GM12878 (cell line): Measurements from ENCODE around the gene SIRT3. TPM values are rescaled to one million over a fixed set of nuclear protein-coding genes. Genes with fewer than 3 reads are reported as not detected.

ENCODE experiments used
- ATAC-seq: fragments of 200-7000 bp; cut with Tn5 transposase; 3 replicates; pipeline ENCODE4 v1.9.1; 2020; ENCODE audit warnings: mild to moderate bottlenecking, moderate library complexity
- BruUV-seq: library from RNA; stranded (reverse); fragments of 400-500 nt; replicated peaks from 2 replicates; lab custom pipeline; 2021; lab: Mats Ljungman, UMichigan
- CTCF ChIA-PET: fragments of 300-600 bp; sonication (Branson Sonifier 250); formaldehyde crosslinking; extraction: SDS; loops from one replicate; lab custom pipeline; 2021; ENCODE audit warnings: inconsistent platforms; lab: Yijun Ruan, JAX
- POLR2A ChIA-PET: fragments of 350-600 bp; formaldehyde crosslinking; extraction: SDS; loops from one replicate; lab custom pipeline; 2021; ENCODE audit warnings: inconsistent platforms; lab: Charles Lee
- RAD21 ChIA-PET: fragments of 300-600 bp; sonication (Branson Sonifier 250); formaldehyde crosslinking; loops from one replicate; lab custom pipeline; 2023; ENCODE audit warnings: antibody characterized with exemption; ENCODE audit not compliant: unreplicated experiment; lab: Charles Lee
- SMC1A ChIA-PET: fragments of 300-600 bp; sonication (Branson Sonifier 250); formaldehyde crosslinking; loops from one replicate; lab custom pipeline; 2023; ENCODE audit not compliant: unreplicated experiment, uncharacterized antibody; lab: Charles Lee
- DNase-seq: peaks from one replicate; pipeline ENCODE4 v3.0.0-alpha.2; 2011; ENCODE audit warnings: low read depth, low spot score
- FAIRE-seq: peaks from 3 replicates; lab custom pipeline; 2011; peaks lifted over from hg19 to GRCh38; lab: Jason Lieb, UNC
- H2AFZ ChIP-seq: 2 replicates; pipeline ENCODE4 v1.6.0; 2011; ENCODE audit warnings: low read depth, low read length, control low read depth; ENCODE audit not compliant: control insufficient read depth
- H3K27ac ChIP-seq: 2 replicates; pipeline ENCODE4 v1.5.1; 2011; ENCODE audit warnings: control low read depth; ENCODE audit not compliant: control insufficient read depth, insufficient read depth
- H3K27me3 ChIP-seq, 2 experiments: replicated peaks in 1 of 2; 2 replicates each; pipeline versions ENCODE4 v1.6.0 to v1.6.1; 2011; ENCODE audit warnings: low read length in 1 of 2; ENCODE audit not compliant: control insufficient read depth in 2 of 2, insufficient read depth in 2 of 2
- H3K36me3 ChIP-seq, 2 experiments: 2 replicates each; pipeline ENCODE4 v1.5.1; 2011; ENCODE audit warnings: low read length in 1 of 2; ENCODE audit not compliant: control insufficient read depth in 2 of 2, insufficient read depth in 2 of 2
- H3K4me1 ChIP-seq: 2 replicates; pipeline ENCODE4 v1.6.1; 2011; ENCODE audit warnings: mild to moderate bottlenecking, low read length, moderate library complexity, mixed read lengths; ENCODE audit not compliant: control insufficient read depth, insufficient read depth
- H3K4me2 ChIP-seq: 2 replicates; pipeline ENCODE4 v1.6.0; 2011; ENCODE audit warnings: control low read depth; ENCODE audit not compliant: control insufficient read depth, insufficient read depth
- H3K4me3 ChIP-seq: fragments of 200-600 bp; sonication (generic); 2 replicates; pipeline ENCODE4 v1.5.1; 2016
- H3K79me2 ChIP-seq: 2 replicates; pipeline ENCODE4 v1.6.0; 2011; ENCODE audit warnings: low read length; ENCODE audit not compliant: control insufficient read depth, insufficient read depth
- H3K9ac ChIP-seq: 2 replicates; pipeline ENCODE4 v1.8.0; 2011; ENCODE audit warnings: low read length, control low read depth, mixed read lengths; ENCODE audit not compliant: control insufficient read depth, insufficient read depth
- H3K9me3 ChIP-seq: replicated peaks from 3 replicates; pipeline ENCODE4 v1.5.1; 2011; ENCODE audit warnings: mild to moderate bottlenecking, low read length; ENCODE audit not compliant: control insufficient read depth, insufficient read depth
- H4K20me1 ChIP-seq: 2 replicates; pipeline ENCODE4 v1.6.0; 2011; ENCODE audit not compliant: control insufficient read depth, insufficient read depth
- BMI1 ChIP-seq: fragments of 450-650 bp; IDR thresholded peaks from 2 replicates; pipeline ENCODE4 v1.6.1; 2016; ENCODE audit warnings: mild to moderate bottlenecking, moderate library complexity, borderline replicate concordance
- CBX5 ChIP-seq: sonication (generic); IDR thresholded peaks from 2 replicates; pipeline ENCODE4 v1.6.1; 2016; ENCODE audit warnings: low read depth, moderate library complexity, mild to moderate bottlenecking, inconsistent platforms
- ELK1 ChIP-seq: IDR thresholded peaks from 2 replicates; pipeline ENCODE4 v1.6.1; 2012; ENCODE audit warnings: low read depth, low read length, improper control_type of control experiment
- HDGF ChIP-seq: fragments of 450-650 bp; IDR thresholded peaks from 2 replicates; pipeline ENCODE4 v1.6.1; 2016; ENCODE audit warnings: antibody characterized with exemption
- HSF1 ChIP-seq: fragments of 150-350 bp; IDR thresholded peaks from 2 replicates; pipeline ENCODE4 v1.6.1; 2014; ENCODE audit warnings: mild to moderate bottlenecking, low read depth, low read length
- KLF5 ChIP-seq: fragments of 450-650 bp; IDR thresholded peaks from 2 replicates; pipeline ENCODE4 v1.6.1; 2014; ENCODE audit warnings: mild to moderate bottlenecking; ENCODE audit not compliant: partially characterized antibody
- MTA3 ChIP-seq: IDR thresholded peaks from 2 replicates; pipeline ENCODE4 v1.6.1; 2012; ENCODE audit warnings: low read length, inconsistent platforms, borderline replicate concordance
- NR2C1 ChIP-seq: fragments of 450-650 bp; IDR thresholded peaks from 2 replicates; pipeline ENCODE4 v1.6.1; 2017; ENCODE audit warnings: antibody characterized with exemption, mild to moderate bottlenecking, moderate library complexity
- PAX5 ChIP-seq: IDR thresholded peaks from 2 replicates; pipeline ENCODE4 v1.6.1; 2011; ENCODE audit warnings: low read depth, low read length, borderline replicate concordance
- SKIL ChIP-seq: fragments of 450-650 bp; IDR thresholded peaks from 2 replicates; pipeline ENCODE4 v1.6.1; 2017; ENCODE audit warnings: mild to moderate bottlenecking, low read depth, inconsistent platforms; ENCODE audit not compliant: poor library complexity, severe bottlenecking
- SMC3 ChIP-seq: IDR thresholded peaks from 2 replicates; pipeline ENCODE4 v1.6.1; 2011; ENCODE audit warnings: low read length, improper control_type of control experiment, borderline replicate concordance
- STAT1 ChIP-seq: fragments of 450-650 bp; conservative IDR thresholded peaks from 2 replicates; pipeline ENCODE4 v1.6.1; 2014; ENCODE audit warnings: antibody characterized with exemption, mild to moderate bottlenecking
- WGBS: methylation state at CpG from one replicate; pipeline ENCODE4 v1.1.6; 2016; ENCODE audit warnings: low lambda C conversion rate; ENCODE audit not compliant: insufficient replicate concordance, insufficient coverage; ENCODE audit errors: missing lambda C conversion rate; 5-methylcytosine and 5-hydroxymethylcytosine counted together
- in situ Hi-C: fragments of 300-500 bp; cut with MboI; formaldehyde crosslinking; loops from 9 replicates; pipeline ENCODE4 v1.14.3; 2018; ENCODE audit warnings: mixed read lengths
- intact Hi-C: fragments of 100-400 bp; cut with micrococcal nuclease; formaldehyde crosslinking; loops from one replicate; pipeline ENCODE4 v1.14.2; 2022; ENCODE audit not compliant: unreplicated experiment
- polyA plus RNA-seq, 11 experiments: library from polyadenylated mRNA; depleted of rRNA in 4 of 11; unstranded in 6 of 11; stranded (reverse) in 5 of 11; fragments of >200 nt; fragmentation: Nextera tagmentation in 4 of 11; fragmentation: Illumina TruSeq in 1 of 11; extraction: Ambion mirVana in 4 of 11; extraction: Trizol in 1 of 11; gene quantifications; 1 replicate in 1 of 11; 2 replicates in 10 of 11; pipeline versions ENCODE4 v1.2.1 to v1.2.3, GENCODE V29; 2011 to 2016; ENCODE audit warnings: inconsistent platforms in 2 of 11, missing spikeins in 2 of 11, low read depth in 1 of 11
- total RNA-seq, 4 experiments: library from RNA; depleted of rRNA in 3 of 4; stranded (reverse); fragments of >200 nt in 3 of 4; fragmentation: Illumina TruSeq in 1 of 4; extraction: Trizol in 1 of 4; gene quantifications; 2 replicates each; pipeline versions ENCODE4 v1.2.1 to v1.2.3, GENCODE V29; 2013 to 2021
- TF ChIP-seq, protein P1 (sequence below): IDR thresholded peaks from 2 replicates; pipeline ENCODE4 v1.6.1; 2012; ENCODE audit warnings: low read length, inconsistent platforms
- TF ChIP-seq, protein P2 (sequence below): fragments of 450-650 bp; IDR thresholded peaks from 2 replicates; pipeline ENCODE4 v1.6.1; 2018; ENCODE audit warnings: mild to moderate bottlenecking, low read depth, moderate library complexity; ENCODE audit not compliant: partially characterized antibody

SIRT3 gene
- total and polyA plus RNA-seq, 10 of the 15 experiments (the other 5 are each of a cell fraction or from before 2014, with no cell fraction given) = 0.90 to 23.2 (median 12.6) TPM

DNA sequence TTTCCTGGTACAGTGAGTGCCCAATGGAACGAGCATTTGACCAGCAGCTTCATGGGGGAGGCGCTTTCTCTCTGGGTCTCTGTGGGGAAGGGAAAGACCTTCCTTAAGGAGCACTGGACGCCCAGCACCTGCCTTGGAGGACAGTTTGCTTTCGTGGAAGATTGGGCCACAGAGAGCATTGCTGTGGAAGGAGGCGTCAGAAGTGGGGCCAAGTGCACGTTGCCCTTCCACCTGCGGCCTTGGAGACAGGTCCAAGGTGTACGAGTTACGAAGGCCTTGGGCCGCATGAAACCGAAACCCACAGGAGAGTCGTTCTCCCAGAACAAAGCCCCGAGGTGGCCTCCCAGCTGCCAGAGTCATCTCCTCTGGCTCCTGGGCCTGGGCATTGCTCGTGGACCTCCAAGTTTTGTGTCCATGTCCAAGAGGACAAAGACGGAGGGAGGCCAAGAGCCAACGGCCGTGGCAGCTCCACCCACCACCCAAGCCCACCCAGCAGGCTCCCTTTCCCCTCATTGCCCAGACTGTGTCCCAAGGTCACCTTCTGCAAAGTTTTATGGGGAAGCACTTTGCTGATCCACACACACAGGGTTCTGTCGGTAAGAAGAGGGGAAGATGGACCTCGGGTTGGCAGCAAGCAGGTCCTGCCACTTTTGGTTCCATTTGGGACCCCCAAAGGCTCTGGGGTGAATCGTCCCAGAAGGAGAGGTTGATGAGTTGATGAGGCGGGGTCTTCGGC is 36.2 kb upstream of the SIRT3 start:
- no TSS peak for BruUV-seq
- CTCF ChIA-PET = interaction anchor here (0.6 to 1.0 kb wide), 3 partner anchors 9 to 82 kb away, joined by 3 read pairs; no protein-coding TSS in a partner anchor
- no peak for FAIRE-seq
- in situ Hi-C loops = no loop called here
- Histone ChIP-seq H3K27ac (no peak overlapping the region), H3K36me3 (no peaks in the 10 kb centered on the region), H3K9ac (no peak overlapping the region), H3K4me1 (peaks cover 14% of the 10 kb centered on the region), H3K9me3 (no peaks in the 10 kb centered on the region; the same call in 2 of the 3 replicates), H3K4me3 (no peak overlapping the region), H2AFZ (no peak overlapping the region), H4K20me1 (no peaks in the 10 kb centered on the region), H3K4me2 (no peak overlapping the region), H3K27me3 (no peaks in the 10 kb centered on the region), H3K79me2 (peaks cover 7% of the 10 kb centered on the region)
- intact Hi-C loops = no loop called here
- POLR2A ChIA-PET = interaction anchor here (1.2 kb wide), 1 partner anchor 15 kb away, joined by 3 read pairs; no protein-coding TSS in a partner anchor
- ATAC-seq = no peak
- WGBS = 79% methylated on average over 20 of the region's 22 CpGs
- DNase-seq = no peak
- RAD21 ChIA-PET = no interaction called here
- SMC1A ChIA-PET = interaction anchor here (1.0 kb wide), 1 partner anchor 17 kb away, joined by 3 read pairs; the partner anchor contains the start of gene PGGHG
- TF ChIP-seq CBX5 = no peak
- TF ChIP-seq STAT1 = no peak
- TF ChIP-seq SKIL = no peak
- no peak for TF ChIP-seq MTA3
- TF ChIP-seq BMI1 = no peak
- TF ChIP-seq SMC3 = no peak
- no peak for TF ChIP-seq PAX5
- TF ChIP-seq HDGF = no peak
- no peak for TF ChIP-seq ELK1
- no peak for TF ChIP-seq KLF5
- TF ChIP-seq, protein P1, sequence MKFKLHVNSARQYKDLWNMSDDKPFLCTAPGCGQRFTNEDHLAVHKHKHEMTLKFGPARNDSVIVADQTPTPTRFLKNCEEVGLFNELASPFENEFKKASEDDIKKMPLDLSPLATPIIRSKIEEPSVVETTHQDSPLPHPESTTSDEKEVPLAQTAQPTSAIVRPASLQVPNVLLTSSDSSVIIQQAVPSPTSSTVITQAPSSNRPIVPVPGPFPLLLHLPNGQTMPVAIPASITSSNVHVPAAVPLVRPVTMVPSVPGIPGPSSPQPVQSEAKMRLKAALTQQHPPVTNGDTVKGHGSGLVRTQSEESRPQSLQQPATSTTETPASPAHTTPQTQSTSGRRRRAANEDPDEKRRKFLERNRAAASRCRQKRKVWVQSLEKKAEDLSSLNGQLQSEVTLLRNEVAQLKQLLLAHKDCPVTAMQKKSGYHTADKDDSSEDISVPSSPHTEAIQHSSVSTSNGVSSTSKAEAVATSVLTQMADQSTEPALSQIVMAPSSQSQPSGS = no peak
- TF ChIP-seq HSF1 = no peak
- TF ChIP-seq, protein P2, sequence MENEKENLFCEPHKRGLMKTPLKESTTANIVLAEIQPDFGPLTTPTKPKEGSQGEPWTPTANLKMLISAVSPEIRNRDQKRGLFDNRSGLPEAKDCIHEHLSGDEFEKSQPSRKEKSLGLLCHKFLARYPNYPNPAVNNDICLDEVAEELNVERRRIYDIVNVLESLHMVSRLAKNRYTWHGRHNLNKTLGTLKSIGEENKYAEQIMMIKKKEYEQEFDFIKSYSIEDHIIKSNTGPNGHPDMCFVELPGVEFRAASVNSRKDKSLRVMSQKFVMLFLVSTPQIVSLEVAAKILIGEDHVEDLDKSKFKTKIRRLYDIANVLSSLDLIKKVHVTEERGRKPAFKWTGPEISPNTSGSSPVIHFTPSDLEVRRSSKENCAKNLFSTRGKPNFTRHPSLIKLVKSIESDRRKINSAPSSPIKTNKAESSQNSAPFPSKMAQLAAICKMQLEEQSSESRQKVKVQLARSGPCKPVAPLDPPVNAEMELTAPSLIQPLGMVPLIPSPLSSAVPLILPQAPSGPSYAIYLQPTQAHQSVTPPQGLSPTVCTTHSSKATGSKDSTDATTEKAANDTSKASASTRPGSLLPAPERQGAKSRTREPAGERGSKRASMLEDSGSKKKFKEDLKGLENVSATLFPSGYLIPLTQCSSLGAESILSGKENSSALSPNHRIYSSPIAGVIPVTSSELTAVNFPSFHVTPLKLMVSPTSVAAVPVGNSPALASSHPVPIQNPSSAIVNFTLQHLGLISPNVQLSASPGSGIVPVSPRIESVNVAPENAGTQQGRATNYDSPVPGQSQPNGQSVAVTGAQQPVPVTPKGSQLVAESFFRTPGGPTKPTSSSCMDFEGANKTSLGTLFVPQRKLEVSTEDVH = no peak
- no peak for TF ChIP-seq NR2C1
